Subcutaneous adipose tissue (tissue), 4 donors: ENCODE data around the gene KDM7A. TPM values are rescaled to one million over a fixed set of nuclear protein-coding genes. Genes with fewer than 3 reads are reported as not detected.

Experiments used
- total RNA-seq, 4 donors: library from RNA; depleted of rRNA; stranded (reverse); fragments of >200 nt; gene quantifications; one replicate each; pipeline ENCODE4 v1.1.0, GENCODE V29; 2016
- TF ChIP-seq, protein P1 (sequence below): fragments of 450-650 bp; IDR thresholded peaks from one replicate; pipeline ENCODE4 v1.5.1; 2016; ENCODE audit warnings: low read depth, mild to moderate bottlenecking, control low read depth, antibody characterized with exemption, moderate library complexity

Gene KDM7A
- total RNA-seq, 4 donors from 2014 or later, result 26.6 to 46.5 (median 39.2) TPM

- TF ChIP-seq, protein P1, sequence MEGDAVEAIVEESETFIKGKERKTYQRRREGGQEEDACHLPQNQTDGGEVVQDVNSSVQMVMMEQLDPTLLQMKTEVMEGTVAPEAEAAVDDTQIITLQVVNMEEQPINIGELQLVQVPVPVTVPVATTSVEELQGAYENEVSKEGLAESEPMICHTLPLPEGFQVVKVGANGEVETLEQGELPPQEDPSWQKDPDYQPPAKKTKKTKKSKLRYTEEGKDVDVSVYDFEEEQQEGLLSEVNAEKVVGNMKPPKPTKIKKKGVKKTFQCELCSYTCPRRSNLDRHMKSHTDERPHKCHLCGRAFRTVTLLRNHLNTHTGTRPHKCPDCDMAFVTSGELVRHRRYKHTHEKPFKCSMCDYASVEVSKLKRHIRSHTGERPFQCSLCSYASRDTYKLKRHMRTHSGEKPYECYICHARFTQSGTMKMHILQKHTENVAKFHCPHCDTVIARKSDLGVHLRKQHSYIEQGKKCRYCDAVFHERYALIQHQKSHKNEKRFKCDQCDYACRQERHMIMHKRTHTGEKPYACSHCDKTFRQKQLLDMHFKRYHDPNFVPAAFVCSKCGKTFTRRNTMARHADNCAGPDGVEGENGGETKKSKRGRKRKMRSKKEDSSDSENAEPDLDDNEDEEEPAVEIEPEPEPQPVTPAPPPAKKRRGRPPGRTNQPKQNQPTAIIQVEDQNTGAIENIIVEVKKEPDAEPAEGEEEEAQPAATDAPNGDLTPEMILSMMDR, result no peak
Measured at GRCh38 chr7:140153666-140154161, 23.1 kb downstream of the KDM7A start.

- TF ChIP-seq, protein P1, result no peak
Measured at GRCh38 chr7:140146574-140146973, 30.2 kb downstream of the KDM7A start.

DNA sequence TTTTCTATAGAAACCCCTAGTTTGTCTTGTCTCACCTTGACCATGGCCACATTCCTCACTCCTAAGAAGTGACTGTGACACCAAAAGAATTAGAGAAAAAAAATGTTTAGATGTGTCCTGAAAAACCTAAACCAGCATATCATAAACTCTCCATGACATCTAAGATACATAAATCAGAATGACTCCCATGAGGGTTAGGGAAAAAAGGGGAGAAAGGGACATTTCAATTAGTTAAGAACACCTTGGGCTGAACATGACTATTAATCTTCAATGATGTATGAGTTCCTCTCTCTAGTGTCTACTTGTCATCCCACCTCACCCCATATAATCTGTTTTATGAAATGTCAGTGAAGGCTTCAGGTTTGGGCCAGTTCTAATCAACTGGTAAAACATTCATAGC is 31.1 kb downstream of the KDM7A start:
- TF ChIP-seq, protein P1, result no peak

- TF ChIP-seq, protein P1, result no peak
Measured at GRCh38 chr7:140144821-140145220, 32.0 kb downstream of the KDM7A start.

DNA sequence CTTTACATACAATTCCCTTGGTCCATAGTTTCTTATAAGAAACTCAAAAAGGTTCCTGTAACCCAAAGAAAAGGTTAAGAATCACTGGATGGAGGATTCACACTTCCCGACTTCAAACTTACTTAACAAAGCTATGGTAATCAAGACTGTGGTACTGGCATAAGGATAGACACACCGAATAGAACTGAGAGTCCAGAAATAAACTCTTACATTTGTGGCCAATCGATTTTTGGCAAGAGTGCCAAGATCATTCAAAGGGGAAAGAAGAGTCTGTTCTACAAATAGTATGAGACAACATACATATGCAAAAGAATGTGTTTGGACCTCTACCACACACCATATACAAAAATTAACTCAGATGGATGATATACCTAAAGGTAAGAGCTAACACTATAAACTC is 32.8 kb downstream of the KDM7A start:
- TF ChIP-seq, protein P1, result no peak

- TF ChIP-seq, protein P1, result no peak
Measured at GRCh38 chr7:140142031-140142430, 34.8 kb downstream of the KDM7A start.

DNA sequence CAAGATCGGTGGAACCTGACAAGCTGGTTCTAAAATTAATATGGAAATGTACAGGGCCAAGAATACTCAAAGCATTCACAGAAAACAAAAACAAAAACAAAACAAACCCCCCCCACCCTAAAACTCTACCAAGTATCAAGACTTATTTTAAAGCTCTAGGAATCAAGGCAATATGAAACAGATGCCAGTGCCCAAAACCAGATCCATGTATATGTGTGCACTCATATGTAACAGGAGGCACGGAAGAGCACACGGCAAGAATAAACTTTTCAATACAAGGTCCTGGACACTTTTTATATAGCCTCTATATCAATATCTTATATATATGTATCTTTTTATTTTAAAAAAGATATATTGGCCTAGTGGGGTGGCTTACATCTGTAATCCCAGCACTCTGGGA is 35.5 kb downstream of the KDM7A start:
- TF ChIP-seq, protein P1, result no peak

GRCh38 chr7:140137078-140137477 is 39.7 kb downstream of the KDM7A start:
- TF ChIP-seq, protein P1, result no peak
